GM12878 (cell line): ENCODE measurements around the gene CSK. TPM values are rescaled to one million over a fixed set of nuclear protein-coding genes. Genes with fewer than 3 reads are reported as not detected.
A peak's percentile ranks its signal among the peaks of the same experiment; 100 is the strongest.

Experiments used
- CBX5 ChIP-seq: sonication (generic); IDR thresholded peaks from 2 replicates; pipeline ENCODE4 v1.6.1; 2016; ENCODE audit warnings: low read depth, moderate library complexity, mild to moderate bottlenecking, inconsistent platforms
- CHD1 ChIP-seq: IDR thresholded peaks from 2 replicates; pipeline ENCODE4 v1.6.1; 2012; ENCODE audit warnings: low read depth, low read length, improper control_type of control experiment
- CREM ChIP-seq: IDR thresholded peaks from 2 replicates; pipeline ENCODE4 v1.6.1; 2014; ENCODE audit warnings: antibody characterized with exemption, low read depth
- DPF2 ChIP-seq: fragments of 450-650 bp; IDR thresholded peaks from 2 replicates; pipeline ENCODE4 v1.6.1; 2017; ENCODE audit warnings: mild to moderate bottlenecking
- LARP7 ChIP-seq: fragments of 450-650 bp; IDR thresholded peaks from 2 replicates; pipeline ENCODE4 v1.6.1; 2017; ENCODE audit warnings: mild to moderate bottlenecking
- MEF2B ChIP-seq: fragments of 450-650 bp; IDR thresholded peaks from 2 replicates; pipeline ENCODE4 v1.6.1; 2018; ENCODE audit warnings: mild to moderate bottlenecking, moderate library complexity; ENCODE audit not compliant: partially characterized antibody, poor library complexity, severe bottlenecking
- NFYB ChIP-seq: IDR thresholded peaks from 2 replicates; pipeline ENCODE4 v1.6.1; 2011; ENCODE audit warnings: low read depth, mild to moderate bottlenecking, low read length, improper control_type of control experiment, moderate library complexity; ENCODE audit not compliant: insufficient read depth
- PML ChIP-seq: IDR thresholded peaks from 2 replicates; pipeline ENCODE4 v1.6.1; 2012; ENCODE audit warnings: low read length, inconsistent platforms
- POLR2A ChIP-seq: IDR thresholded peaks from 2 replicates; pipeline ENCODE4 v1.6.1; 2011; ENCODE audit warnings: low read depth, mild to moderate bottlenecking, low read length
- SMARCA5 ChIP-seq: fragments of 450-650 bp; IDR thresholded peaks from 2 replicates; pipeline ENCODE4 v1.6.1; 2017; ENCODE audit warnings: mild to moderate bottlenecking
- TCF7 ChIP-seq: IDR thresholded peaks from 2 replicates; pipeline ENCODE4 v1.6.1; 2014; ENCODE audit warnings: antibody characterized with exemption, borderline replicate concordance
- ZNF592 ChIP-seq: fragments of 450-650 bp; IDR thresholded peaks from 2 replicates; pipeline ENCODE4 v1.6.1; 2017; ENCODE audit warnings: mild to moderate bottlenecking, moderate library complexity
- ZZZ3 ChIP-seq: IDR thresholded peaks from 2 replicates; pipeline ENCODE4 v1.6.1; 2011; ENCODE audit warnings: low read depth; ENCODE audit not compliant: control insufficient read depth, insufficient read length
- polyA plus RNA-seq, 11 experiments: library from polyadenylated mRNA; depleted of rRNA in 4 of 11; unstranded in 6 of 11; stranded (reverse) in 5 of 11; fragments of >200 nt; fragmentation: Nextera tagmentation in 4 of 11; fragmentation: Illumina TruSeq in 1 of 11; extraction: Ambion mirVana in 4 of 11; extraction: Trizol in 1 of 11; gene quantifications; 1 replicate in 1 of 11; 2 replicates in 10 of 11; pipeline versions ENCODE4 v1.2.1 to v1.2.3, GENCODE V29; 2011 to 2016; ENCODE audit warnings: inconsistent platforms in 2 of 11, missing spikeins in 2 of 11, low read depth in 1 of 11
- total RNA-seq, 4 experiments: library from RNA; depleted of rRNA in 3 of 4; stranded (reverse); fragments of >200 nt in 3 of 4; fragmentation: Illumina TruSeq in 1 of 4; extraction: Trizol in 1 of 4; gene quantifications; 2 replicates each; pipeline versions ENCODE4 v1.2.1 to v1.2.3, GENCODE V29; 2013 to 2021
- TF ChIP-seq, protein P1 (sequence below): fragments of 450-650 bp; IDR thresholded peaks from 2 replicates; pipeline ENCODE4 v1.6.1; 2016; ENCODE audit warnings: mild to moderate bottlenecking
- TF ChIP-seq, protein P2 (sequence below), 3 experiments: IDR thresholded peaks in 2 of 3; conservative IDR thresholded peaks in 1 of 3; 2 replicates each; pipeline ENCODE4 v1.5.1; 2011; ENCODE audit warnings: low read depth in 3 of 3, low read length in 3 of 3, mild to moderate bottlenecking in 3 of 3, control low read depth in 2 of 3, moderate library complexity in 2 of 3, inconsistent platforms in 1 of 3, mixed read lengths in 1 of 3; ENCODE audit not compliant: control insufficient read depth in 2 of 3, insufficient read depth in 1 of 3; ENCODE audit errors: extremely low read depth in 1 of 3

CSK gene
- total and polyA plus RNA-seq, 10 of the 15 experiments (the other 5 are each of a cell fraction or from before 2014, with no cell fraction given), result 3.4 to 327 (median 75.8) TPM

DNA sequence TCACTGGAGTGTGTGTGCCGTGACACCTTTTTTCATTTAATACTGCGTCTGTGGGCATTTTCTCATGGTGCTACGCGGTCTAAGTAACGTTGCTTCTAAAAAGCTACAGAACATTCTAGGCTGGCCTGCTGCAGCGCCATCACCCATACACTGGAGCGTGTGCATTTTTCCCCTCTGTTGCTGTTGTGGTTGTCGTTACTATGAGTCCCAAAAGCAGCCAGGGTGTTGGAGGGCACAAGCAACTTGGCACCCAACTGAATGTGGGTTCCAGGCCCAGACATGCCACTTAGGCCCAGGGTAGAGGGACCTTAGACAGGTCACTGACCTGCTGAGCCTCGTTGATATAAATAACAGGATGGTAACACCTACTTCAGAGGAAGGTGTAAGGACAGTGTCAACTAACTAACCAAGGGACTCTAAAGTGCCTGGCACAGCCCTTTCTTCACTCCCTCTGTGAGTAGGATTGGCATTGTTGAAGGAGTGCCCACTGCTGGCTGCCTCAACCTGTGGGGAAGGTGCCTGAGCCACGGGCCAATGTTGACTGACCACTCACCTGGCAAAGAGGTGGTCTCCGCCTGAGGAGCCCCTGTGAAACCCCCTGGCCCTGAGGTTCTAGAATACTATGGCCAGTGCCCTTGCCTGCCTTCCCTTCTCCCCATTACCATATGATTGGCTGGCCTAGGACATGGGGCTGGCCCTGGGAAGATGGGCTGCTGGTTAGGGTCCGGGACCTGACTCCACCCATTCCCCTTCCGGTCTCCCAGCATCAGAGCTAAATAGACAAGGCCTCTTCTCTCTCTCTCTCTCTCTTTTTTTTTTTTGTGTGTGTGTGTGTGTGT lies 3.5 kb downstream of the CSK start (continued):
- TF ChIP-seq ZNF592 (no peak), DPF2 (no peak; the same call in 1 of the 2 replicates), POLR2A (peak; percentile 27; the same call in 1 of the 2 replicates), ZZZ3 (no peak), SMARCA5 (no peak), CBX5 (no peak), NFYB (peak; percentile 89), CREM (0 out of 2 replicates have a peak, but pooled peaks have one; percentile 8), TCF7 (no peak), LARP7 (0 out of 2 replicates have a peak, but pooled peaks have one; percentile 30), PML (no peak), CHD1 (peak; percentile 82; the same call in 1 of the 2 replicates), MEF2B (peak; percentile 16)
- TF ChIP-seq, protein P1, sequence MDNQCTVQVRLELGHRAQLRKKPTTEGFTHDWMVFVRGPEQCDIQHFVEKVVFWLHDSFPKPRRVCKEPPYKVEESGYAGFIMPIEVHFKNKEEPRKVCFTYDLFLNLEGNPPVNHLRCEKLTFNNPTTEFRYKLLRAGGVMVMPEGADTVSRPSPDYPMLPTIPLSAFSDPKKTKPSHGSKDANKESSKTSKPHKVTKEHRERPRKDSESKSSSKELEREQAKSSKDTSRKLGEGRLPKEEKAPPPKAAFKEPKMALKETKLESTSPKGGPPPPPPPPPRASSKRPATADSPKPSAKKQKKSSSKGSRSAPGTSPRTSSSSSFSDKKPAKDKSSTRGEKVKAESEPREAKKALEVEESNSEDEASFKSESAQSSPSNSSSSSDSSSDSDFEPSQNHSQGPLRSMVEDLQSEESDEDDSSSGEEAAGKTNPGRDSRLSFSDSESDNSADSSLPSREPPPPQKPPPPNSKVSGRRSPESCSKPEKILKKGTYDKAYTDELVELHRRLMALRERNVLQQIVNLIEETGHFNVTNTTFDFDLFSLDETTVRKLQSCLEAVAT, result peak; percentile 30; the same call in 1 of the 2 replicates
- TF ChIP-seq, protein P2, sequence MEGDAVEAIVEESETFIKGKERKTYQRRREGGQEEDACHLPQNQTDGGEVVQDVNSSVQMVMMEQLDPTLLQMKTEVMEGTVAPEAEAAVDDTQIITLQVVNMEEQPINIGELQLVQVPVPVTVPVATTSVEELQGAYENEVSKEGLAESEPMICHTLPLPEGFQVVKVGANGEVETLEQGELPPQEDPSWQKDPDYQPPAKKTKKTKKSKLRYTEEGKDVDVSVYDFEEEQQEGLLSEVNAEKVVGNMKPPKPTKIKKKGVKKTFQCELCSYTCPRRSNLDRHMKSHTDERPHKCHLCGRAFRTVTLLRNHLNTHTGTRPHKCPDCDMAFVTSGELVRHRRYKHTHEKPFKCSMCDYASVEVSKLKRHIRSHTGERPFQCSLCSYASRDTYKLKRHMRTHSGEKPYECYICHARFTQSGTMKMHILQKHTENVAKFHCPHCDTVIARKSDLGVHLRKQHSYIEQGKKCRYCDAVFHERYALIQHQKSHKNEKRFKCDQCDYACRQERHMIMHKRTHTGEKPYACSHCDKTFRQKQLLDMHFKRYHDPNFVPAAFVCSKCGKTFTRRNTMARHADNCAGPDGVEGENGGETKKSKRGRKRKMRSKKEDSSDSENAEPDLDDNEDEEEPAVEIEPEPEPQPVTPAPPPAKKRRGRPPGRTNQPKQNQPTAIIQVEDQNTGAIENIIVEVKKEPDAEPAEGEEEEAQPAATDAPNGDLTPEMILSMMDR (IDR thresholded peaks at IDR 0.05 in 2 of 3, conservative IDR thresholded peaks at IDR 0.05 in 1 of 3; ENCODE audit: control insufficient read depth in 2 of 3, extremely low read depth in 1 of 3, insufficient read depth in 1 of 3, low read depth in 3 of 3, low read length in 3 of 3), result 0 out of 6 replicates have a peak, but pooled peaks of 2 of the 3 experiments have one; percentile 3
